Stimulated activated effector memory CD8-positive, alpha-beta T cell treated with anti-CD3 and anti-CD28 coated beads, Interleukin-12 subunit alpha, Interleukin-12 subunit beta, amount 100 ng/mL, for 72 hours (primary cell): ENCODE measurements around the gene TNPO2.
A peak's percentile ranks its signal among the peaks of the same experiment; 100 is the strongest.
"Not testable (repeated sequence)": the region's sequence is repeated elsewhere in the genome, so short reads cannot be mapped to it uniquely, and the experiment has no call there.

Experiments used
- ATAC-seq: fragments of 150-1000 bp; cut with Tn5 transposase; 2 replicates; pipeline ENCODE4 v1.10.0; 2021
- DNase-seq, 2 donors: peaks; one replicate each; pipeline ENCODE4 v3.0.0; 2021 to 2022; ENCODE audit warnings: low spot score in 2 of 2
- H3K27ac Mint-ChIP-seq: one replicate; pipeline ENCODE4 v1.8.0; 2022; ENCODE audit warnings: mild to moderate bottlenecking, mixed read lengths
- H3K36me3 Mint-ChIP-seq: one replicate; pipeline ENCODE4 v1.8.0; 2022; ENCODE audit warnings: mild to moderate bottlenecking, mixed read lengths
- H3K4me1 Mint-ChIP-seq: one replicate; pipeline ENCODE4 v1.8.0; 2022; ENCODE audit warnings: mixed read lengths
- H3K4me3 Mint-ChIP-seq: one replicate; pipeline ENCODE4 v1.8.0; 2022; ENCODE audit warnings: mild to moderate bottlenecking, mixed read lengths
- H3K9me3 Mint-ChIP-seq: one replicate; pipeline ENCODE4 v1.8.0; 2022; ENCODE audit warnings: mixed read lengths

The TNPO2 gene

GRCh38 chr19:12701596-12702282 lies 22.0 kb downstream of the TNPO2 start:
- Mint-ChIP-seq H3K9me3 (no peaks in the 10 kb centered on the region), H3K4me3 (no peak overlapping the region), H3K4me1 (peaks cover 8% of the 10 kb centered on the region), H3K27ac (no peak overlapping the region), H3K36me3 (peaks cover 89% of the 10 kb centered on the region)
- no peak for DNase-seq
- ATAC-seq, result no peak

DNA sequence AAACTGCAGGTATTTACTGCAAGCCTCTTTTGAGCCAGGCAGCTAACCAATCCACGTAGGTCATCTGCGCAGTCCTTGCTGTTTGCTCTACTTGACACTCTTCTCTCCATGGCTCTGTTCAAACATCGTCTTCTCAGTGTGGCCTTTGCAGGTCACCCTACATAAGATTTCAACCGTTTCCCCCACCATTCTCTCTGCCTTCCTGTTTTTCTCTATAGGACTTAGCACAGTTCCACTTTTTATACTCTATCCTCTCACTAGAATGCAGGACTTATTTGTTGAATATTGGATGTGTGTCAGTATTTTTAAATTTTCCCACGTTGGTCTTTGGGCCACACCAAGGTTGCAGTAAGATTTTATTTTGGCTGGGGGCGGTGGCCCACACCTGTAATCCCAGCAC lies 25.6 kb downstream of the TNPO2 start:
- Mint-ChIP-seq H3K4me3 (peak overlapping the region; percentile 9), H3K9me3 (no peaks in the 10 kb centered on the region), H3K4me1 (peaks cover 12% of the 10 kb centered on the region), H3K36me3 (peaks cover 59% of the 10 kb centered on the region), H3K27ac (no peak overlapping the region)
- DNase-seq (no peak), ATAC-seq (no peak)

DNA sequence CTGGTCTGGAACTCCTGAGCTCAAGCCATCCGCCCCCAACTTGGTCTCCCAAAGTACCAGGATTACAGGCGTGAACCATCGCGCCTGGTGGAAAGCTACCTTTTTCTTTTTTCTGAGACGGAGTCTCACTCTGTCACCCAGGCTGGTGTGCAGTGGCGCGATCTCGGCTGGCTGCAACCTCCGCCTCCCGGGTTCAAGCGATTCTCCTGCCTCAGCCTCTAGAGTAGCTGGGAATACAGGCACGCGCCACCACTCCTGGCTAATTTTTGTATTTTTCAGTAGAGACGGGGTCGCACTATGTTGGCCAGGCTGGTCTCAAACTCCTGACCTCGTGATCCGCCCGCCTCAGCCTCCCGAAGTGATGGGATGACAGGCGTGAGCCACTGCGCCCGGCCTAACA lies 26.3 kb downstream of the TNPO2 start:
- not testable (repeated sequence) for H3K9me3 Mint-ChIP-seq, H3K27ac Mint-ChIP-seq, ATAC-seq, DNase-seq
- peak overlapping the region; percentile 78 for H3K4me3 Mint-ChIP-seq
- peaks cover 53% of the 10 kb centered on the region for H3K36me3 Mint-ChIP-seq
- peaks cover 12% of the 10 kb centered on the region for H3K4me1 Mint-ChIP-seq

DNA sequence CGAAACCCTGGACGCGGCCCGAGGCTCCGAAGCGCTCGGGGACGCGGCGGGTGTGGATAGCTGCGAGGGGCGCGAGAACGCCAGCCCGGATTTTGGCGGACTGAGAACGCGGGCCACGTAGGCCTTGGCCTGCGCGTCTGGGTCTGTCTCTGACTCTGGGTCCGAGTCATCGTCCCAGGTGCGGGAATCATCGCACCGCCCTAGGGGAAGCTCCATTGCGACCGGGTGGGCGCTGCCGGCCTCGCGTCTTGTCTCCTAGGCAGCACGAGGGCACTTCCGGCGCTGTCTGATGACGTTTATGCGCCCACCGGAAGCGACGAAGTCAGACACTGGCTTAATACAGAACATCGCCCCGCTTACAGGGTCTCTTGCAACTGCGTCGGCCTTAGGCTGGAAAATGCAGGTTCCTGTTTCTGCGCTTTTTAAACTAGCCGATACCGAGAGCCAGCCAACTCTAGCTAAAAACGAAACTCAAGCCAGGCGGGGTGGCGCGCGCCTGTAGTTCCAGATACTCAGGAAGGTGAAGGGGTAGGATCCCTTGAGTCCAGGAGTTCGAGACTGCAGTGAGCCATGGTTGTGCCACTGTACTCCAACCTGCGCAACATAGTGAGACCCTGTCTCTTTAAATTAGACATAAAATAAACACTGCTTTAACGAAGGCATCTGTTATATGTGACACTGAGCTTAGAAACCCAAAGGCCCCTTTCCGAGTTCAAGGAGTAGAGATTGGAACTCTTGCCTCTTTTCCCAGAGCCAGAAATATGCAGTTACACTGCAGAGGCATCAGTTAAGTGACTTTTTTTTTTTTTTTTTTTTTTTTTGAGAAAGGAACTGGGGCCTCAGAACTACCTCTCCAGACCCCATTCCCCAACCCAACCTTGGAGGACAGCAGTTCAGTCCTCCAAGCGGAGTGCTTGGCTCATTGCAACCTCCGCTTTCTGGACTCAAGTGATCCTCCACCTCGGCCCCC lies 27.1 kb downstream of the TNPO2 start, which contains the start of gene FBXW9:
FBXW9 (minus strand) TSS at position 266 of the 970 bp plus-strand sequence; CDS start at position 216, 50 bp downstream.
- Mint-ChIP-seq H3K4me3 (peak within 1 kb of the TSS; percentile 78), H3K9me3 (no peaks in the 10 kb centered on the region), H3K4me1 (peaks cover 12% of the 10 kb centered on the region), H3K27ac (peak within 1 kb of the TSS; percentile 89), H3K36me3 (peaks cover 53% of the 10 kb centered on the region)
- peak; percentile 96 to 99 for DNase-seq
- ATAC-seq, result peak; percentile 95

DNA sequence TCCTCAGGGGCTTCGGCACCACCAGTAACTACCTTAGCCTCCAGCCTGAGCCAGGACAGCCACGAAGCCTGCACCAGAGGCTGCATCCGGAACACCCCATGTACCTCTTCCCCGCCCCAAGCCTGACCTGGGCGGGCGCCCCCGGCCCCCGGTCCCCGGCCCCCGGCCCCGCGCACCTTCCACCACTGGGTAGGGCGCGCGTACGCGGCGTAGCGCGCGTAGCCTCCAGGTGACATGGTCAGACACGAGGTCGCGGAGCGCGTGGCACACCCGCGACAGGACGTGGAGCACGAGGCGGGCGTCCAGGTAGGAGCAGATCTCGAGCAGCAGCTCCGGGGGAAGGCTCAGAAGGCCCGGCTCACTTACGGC lies 27.8 kb downstream of the TNPO2 start:
- ATAC-seq (peak; percentile 17), DNase-seq (no peak)
- peaks cover 49% of the 10 kb centered on the region for H3K36me3 Mint-ChIP-seq
- H3K9me3 Mint-ChIP-seq, result no peaks in the 10 kb centered on the region
- peak overlapping the region; percentile 89 for H3K27ac Mint-ChIP-seq
- H3K4me3 Mint-ChIP-seq, result peak overlapping the region; percentile 78
- peaks cover 12% of the 10 kb centered on the region for H3K4me1 Mint-ChIP-seq

- H3K4me3 Mint-ChIP-seq, result peak overlapping the region; percentile 78
- no peak overlapping the region for H3K27ac Mint-ChIP-seq
- no peak for DNase-seq
- peaks cover 44% of the 10 kb centered on the region for H3K36me3 Mint-ChIP-seq
- peaks cover 12% of the 10 kb centered on the region for H3K4me1 Mint-ChIP-seq
- ATAC-seq, result no peak
- H3K9me3 Mint-ChIP-seq, result no peaks in the 10 kb centered on the region
Measured at GRCh38 chr19:12695514-12695913, 28.2 kb downstream of the TNPO2 start.

DNA sequence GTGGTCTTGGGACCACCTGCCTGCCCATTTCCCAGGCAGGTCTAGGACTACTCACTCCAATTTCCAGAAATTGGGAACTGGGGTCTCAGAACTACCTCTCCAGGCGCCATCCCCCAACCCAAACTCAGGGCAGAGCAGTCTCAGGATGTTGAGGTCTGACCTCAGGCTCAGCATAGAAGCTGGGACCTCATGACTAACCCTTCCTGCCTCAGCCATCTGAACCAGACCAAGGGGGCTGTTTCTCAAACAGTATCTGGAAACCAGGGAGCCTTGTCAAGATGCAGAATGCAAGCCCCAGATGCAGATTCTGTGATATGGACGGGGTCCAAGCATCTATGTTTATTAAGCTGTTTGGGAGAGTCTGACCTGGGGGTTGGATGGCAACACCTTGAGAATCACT lies 28.6 kb downstream of the TNPO2 start:
- DNase-seq (no peak), ATAC-seq (no peak)
- H3K36me3 Mint-ChIP-seq, result peaks cover 40% of the 10 kb centered on the region
- H3K9me3 Mint-ChIP-seq, result no peaks in the 10 kb centered on the region
- peaks cover 12% of the 10 kb centered on the region for H3K4me1 Mint-ChIP-seq
- peak overlapping the region; percentile 78 for H3K4me3 Mint-ChIP-seq
- H3K27ac Mint-ChIP-seq, result no peak overlapping the region

- H3K36me3 Mint-ChIP-seq, result peaks cover 36% of the 10 kb centered on the region
- no peak for DNase-seq
- ATAC-seq, result no peak
- no peak overlapping the region for H3K4me3 Mint-ChIP-seq
- no peaks in the 10 kb centered on the region for H3K9me3 Mint-ChIP-seq
- H3K4me1 Mint-ChIP-seq, result peaks cover 12% of the 10 kb centered on the region
- H3K27ac Mint-ChIP-seq, result no peak overlapping the region
Measured at GRCh38 chr19:12694641-12695040, 29.1 kb downstream of the TNPO2 start.

- Mint-ChIP-seq H3K9me3 (no peaks in the 10 kb centered on the region), H3K4me3 (no peak overlapping the region), H3K27ac (no peak overlapping the region), H3K4me1 (peaks cover 7% of the 10 kb centered on the region), H3K36me3 (peaks cover 21% of the 10 kb centered on the region)
- DNase-seq (no peak), ATAC-seq (no peak)
Measured at GRCh38 chr19:12692960-12693359, 30.8 kb downstream of the TNPO2 start.

DNA sequence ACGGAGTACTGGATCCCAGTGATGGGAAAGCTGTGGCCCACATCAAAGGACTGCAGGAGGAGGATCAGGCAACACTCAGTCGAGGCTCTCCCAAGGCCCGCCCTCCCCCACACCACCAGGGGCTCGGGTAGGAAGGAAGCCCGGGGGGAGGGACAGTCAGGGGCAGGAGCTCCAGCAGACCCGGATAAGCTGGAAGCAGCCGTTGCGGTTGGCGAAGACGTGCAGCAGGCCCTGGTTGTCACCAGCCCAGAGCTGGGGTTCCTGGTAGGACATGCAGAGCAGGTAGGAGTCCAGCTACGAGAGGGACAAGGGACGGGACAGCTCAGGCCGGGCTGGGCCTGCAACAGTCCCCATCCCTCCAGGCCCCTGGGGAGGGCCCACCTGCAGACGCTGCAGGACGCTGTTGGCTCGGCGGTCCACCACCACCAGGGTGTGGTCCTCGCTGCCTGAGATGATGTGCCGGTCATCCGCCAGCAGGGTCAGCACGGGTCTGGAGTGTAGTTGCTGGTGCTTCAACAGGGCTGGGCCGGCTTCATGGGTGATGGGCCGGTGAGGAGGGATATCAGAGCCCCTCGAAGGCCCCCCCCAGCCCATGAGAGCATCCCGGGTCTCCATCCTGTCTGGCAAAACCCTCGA lies 34.0 kb downstream of the TNPO2 start:
- DNase-seq (no peak), ATAC-seq (peak; percentile 20)
- Mint-ChIP-seq H3K9me3 (no peaks in the 10 kb centered on the region), H3K4me1 (no peaks in the 10 kb centered on the region), H3K4me3 (no peak overlapping the region), H3K27ac (no peak overlapping the region), H3K36me3 (peaks cover 17% of the 10 kb centered on the region)

GRCh38 chr19:12689012-12689411 lies 34.7 kb downstream of the TNPO2 start:
- H3K4me3 Mint-ChIP-seq, result no peak overlapping the region
- H3K36me3 Mint-ChIP-seq, result peaks cover 17% of the 10 kb centered on the region
- no peak overlapping the region for H3K27ac Mint-ChIP-seq
- H3K4me1 Mint-ChIP-seq, result no peaks in the 10 kb centered on the region
- H3K9me3 Mint-ChIP-seq, result no peaks in the 10 kb centered on the region
- ATAC-seq (no peak), DNase-seq (no peak)

DNA sequence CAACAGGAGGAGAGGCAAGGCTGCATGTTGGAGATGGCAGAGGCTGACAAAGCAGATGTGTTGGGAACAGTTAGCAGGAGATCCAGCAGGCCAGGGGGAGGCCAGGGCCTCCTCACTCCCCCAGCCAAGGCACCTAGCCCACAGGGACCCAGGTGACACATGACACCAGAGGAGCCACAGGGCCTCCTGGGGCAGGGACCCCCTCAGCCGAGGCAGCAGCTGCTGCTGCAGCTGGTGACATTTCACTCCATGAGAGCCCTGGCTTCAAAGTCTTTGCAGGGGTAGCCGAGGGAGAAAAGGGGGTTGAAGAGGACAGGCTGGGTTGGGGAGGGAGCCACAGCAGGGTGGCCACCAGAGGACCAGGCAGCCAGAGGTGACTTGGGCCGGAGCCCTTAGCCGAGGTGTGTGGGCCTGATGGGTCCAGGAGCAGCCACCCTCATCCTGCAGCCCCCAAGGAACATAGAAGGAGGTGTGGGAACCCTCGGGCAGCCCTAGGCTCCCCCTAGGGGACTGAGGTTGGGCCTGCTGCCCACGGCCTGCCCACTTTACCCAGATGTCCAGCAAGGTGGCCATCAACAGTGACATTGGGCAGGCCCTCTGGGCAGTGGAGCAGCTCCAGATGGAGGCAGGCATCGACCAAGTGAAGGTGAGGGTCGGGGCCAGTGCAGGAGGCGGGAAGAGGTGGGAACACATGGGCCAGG lies 36.1 kb downstream of the TNPO2 start, which contains the start of gene GNG14:
GNG14 (plus strand) TSS at position 503 of the 701 bp plus-strand sequence; CDS start at position 554, 51 bp downstream.
- Mint-ChIP-seq H3K4me1 (no peaks in the 10 kb centered on the region), H3K4me3 (no peak within 1 kb of the TSS), H3K9me3 (no peaks in the 10 kb centered on the region), H3K36me3 (peaks cover 28% of the 10 kb centered on the region), H3K27ac (no peak within 1 kb of the TSS)
- DNase-seq (no peak), ATAC-seq (no peak)

DNA sequence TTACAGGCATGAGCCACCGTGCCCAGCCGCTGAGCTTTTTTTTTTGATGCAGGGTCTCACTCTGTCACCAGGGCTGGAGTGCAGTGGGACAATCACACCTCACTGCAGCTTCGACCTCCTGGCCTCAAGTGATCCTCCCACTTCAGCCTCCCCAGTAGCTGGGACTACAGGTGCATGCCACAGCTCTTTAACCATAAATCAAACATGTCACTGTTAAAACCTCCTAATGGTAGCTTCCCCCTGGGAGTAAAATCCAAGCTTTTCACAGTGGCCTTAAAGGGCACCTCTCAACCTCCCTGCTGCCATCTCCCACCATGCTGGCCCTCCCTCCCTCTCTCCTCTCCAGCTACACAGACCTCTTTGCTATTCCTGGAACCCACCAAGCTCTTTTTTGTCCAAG lies 37.9 kb downstream of the TNPO2 start:
- H3K36me3 Mint-ChIP-seq, result peaks cover 34% of the 10 kb centered on the region
- ATAC-seq, result no peak

GRCh38 chr19:12681074-12681987 lies 42.4 kb downstream of the TNPO2 start, which contains the start of gene DHPS:
TSS of gene DHPS (minus strand) at chr19:12681880. CDS start at chr19:12681766, 114 bp downstream.
- ATAC-seq (peak; percentile 85), DNase-seq (peak; percentile 66 to 93)
- Mint-ChIP-seq H3K27ac (peak within 1 kb of the TSS; percentile 89), H3K4me3 (peak within 1 kb of the TSS; percentile 90), H3K4me1 (peaks cover 27% of the 10 kb centered on the region), H3K9me3 (no peaks in the 10 kb centered on the region), H3K36me3 (peaks cover 78% of the 10 kb centered on the region)

More for the DNA sequence above, 37.9 kb downstream of the TNPO2 start:
- no peak for DNase-seq
- Mint-ChIP-seq H3K27ac (no peak overlapping the region), H3K4me3 (no peak overlapping the region), H3K4me1 (peaks cover 6% of the 10 kb centered on the region), H3K9me3 (no peaks in the 10 kb centered on the region)
